GM21717 (cell line): ENCODE measurements around the gene PBX1.

Experiments
- ATAC-seq: cut with Tn5 transposase; IDR thresholded peaks from one replicate; pipeline ENCODE4 v1.9.1; 2021; ENCODE audit warnings: mild to moderate bottlenecking, moderate library complexity; ENCODE audit not compliant: unreplicated experiment

Gene PBX1

GRCh38 chr1:164562947-164563520, 4.0 kb downstream of the PBX1 start:
- ATAC-seq, result no peak

GRCh38 chr1:164563721-164564360, 4.9 kb downstream of the PBX1 start:
- no peak for ATAC-seq

GRCh38 chr1:164564378-164564777, 5.4 kb downstream of the PBX1 start:
- ATAC-seq, result no peak

- no peak for ATAC-seq
Observed at GRCh38 chr1:164565357-164565756, 6.4 kb downstream of the PBX1 start.

- ATAC-seq, result no peak
Observed at GRCh38 chr1:164567774-164568173, 8.8 kb downstream of the PBX1 start.

- ATAC-seq, result no peak
Observed at GRCh38 chr1:164569241-164569640, 10.3 kb downstream of the PBX1 start.

GRCh38 chr1:164569866-164570265, 10.9 kb downstream of the PBX1 start:
- ATAC-seq, result no peak

GRCh38 chr1:164571333-164571732, 12.3 kb downstream of the PBX1 start:
- ATAC-seq, result no peak

- ATAC-seq, result no peak
Observed at GRCh38 chr1:164575356-164575886, 16.4 kb downstream of the PBX1 start.

GRCh38 chr1:164576291-164577271, 17.6 kb downstream of the PBX1 start:
- ATAC-seq, result no peak

GRCh38 chr1:164577291-164577690, 18.3 kb downstream of the PBX1 start:
- no peak for ATAC-seq

GRCh38 chr1:164578479-164579200, 19.7 kb downstream of the PBX1 start:
- ATAC-seq, result no peak

- ATAC-seq, result no peak
Observed at GRCh38 chr1:164579381-164579780, 20.4 kb downstream of the PBX1 start.

- ATAC-seq, result no peak
Observed at GRCh38 chr1:164581762-164582161, 22.8 kb downstream of the PBX1 start.

- no peak for ATAC-seq
Observed at GRCh38 chr1:164583196-164583595, 24.2 kb downstream of the PBX1 start.

- no peak for ATAC-seq
Observed at GRCh38 chr1:164583835-164584539, 25.0 kb downstream of the PBX1 start.

- no peak for ATAC-seq
Observed at GRCh38 chr1:164586591-164586990, 27.6 kb downstream of the PBX1 start.

- ATAC-seq, result no peak
Observed at GRCh38 chr1:164587617-164588501, 28.9 kb downstream of the PBX1 start.
